ENCODE results near the gene MAP3K1. TPM values are rescaled to one million over a fixed set of nuclear protein-coding genes. Genes with fewer than 3 reads are reported as not detected.

Gene MAP3K1
- total RNA-seq, 2 experiments from 2014 or later = 22.3 to 22.9 TPM

GRCh38 chr5:56941981-56942380, 126.6 kb downstream of the MAP3K1 start:
- Mint-ChIP-seq H3K27me3 (no peaks in the 10 kb centered on the region), H3K27ac (no peak overlapping the region), H3K4me3 (no peak overlapping the region), H3K36me3 (ENCODE audit: low read depth) (peaks cover 37% of the 10 kb centered on the region), H3K4me1 (no peaks in the 10 kb centered on the region), H3K9me3 (ENCODE audit: low read depth) (no peaks in the 10 kb centered on the region)
- ChIA-PET CTCF (interaction anchor here (0.5 kb wide), 1 partner anchor 40 kb away, joined by 4 read pairs; no protein-coding TSS in a partner anchor), POLR2A (interaction anchor here (0.7 kb wide), 1 partner anchor 9 kb away, joined by 3 read pairs; no protein-coding TSS in a partner anchor)
- intact Hi-C loops (cut with DNase I, micrococcal nuclease) = no loop called here
- DNase-seq (no peak), ATAC-seq (no peak)

Other genes with a start within 250 kb of the MAP3K1 start
- 1 to 10 TPM; 5.4 to 6.8 TPM for gene SETD9, start 94.0 kb downstream of the MAP3K1 start, total RNA-seq
- 10 to 100 TPM; 15.4 to 16.0 TPM for gene MIER3, start 136.6 kb downstream of the MAP3K1 start, total RNA-seq